Esophagus squamous epithelium (tissue), 4 donors: ENCODE results near the gene MUL1.

ENCODE experiments used
- POLR2A ChIP-seq, 4 donors: fragments of 450-650 bp; IDR thresholded peaks; one replicate each; pipeline ENCODE4 v1.6.1; 2017; ENCODE audit warnings: antibody characterized with exemption in 4 of 4, mild to moderate bottlenecking in 4 of 4, moderate library complexity in 3 of 4
- TF ChIP-seq, protein P1 (sequence below), 6 experiments: fragments of 450-650 bp in 4 of 6; fragments of 200-600 bp in 2 of 6; sonication (generic) in 2 of 6; IDR thresholded peaks; one replicate each; pipeline ENCODE4 v1.5.1; 2016 to 2019; ENCODE audit warnings: antibody characterized with exemption in 6 of 6, mild to moderate bottlenecking in 4 of 6, moderate library complexity in 4 of 6

DNA sequence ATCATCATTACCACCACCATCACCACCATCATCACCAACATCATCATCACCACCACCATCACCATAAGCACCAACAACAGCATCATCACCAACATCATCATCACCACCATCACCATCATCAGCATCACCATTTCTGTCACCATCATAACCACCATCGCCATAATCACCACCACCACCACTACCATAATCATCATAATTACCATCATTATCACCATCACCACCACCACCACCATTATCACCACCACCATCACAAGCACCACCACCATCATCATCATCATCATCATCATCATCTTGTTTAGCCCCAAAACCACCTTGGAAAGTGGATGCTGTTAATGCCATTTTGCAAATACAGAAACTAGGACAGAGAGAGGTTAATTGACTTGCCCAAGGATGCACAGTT, 44.4 kb downstream of the MUL1 start:
- TF ChIP-seq POLR2A (IDR thresholded peaks at IDR 0.05) = no peak
- TF ChIP-seq, protein P1, sequence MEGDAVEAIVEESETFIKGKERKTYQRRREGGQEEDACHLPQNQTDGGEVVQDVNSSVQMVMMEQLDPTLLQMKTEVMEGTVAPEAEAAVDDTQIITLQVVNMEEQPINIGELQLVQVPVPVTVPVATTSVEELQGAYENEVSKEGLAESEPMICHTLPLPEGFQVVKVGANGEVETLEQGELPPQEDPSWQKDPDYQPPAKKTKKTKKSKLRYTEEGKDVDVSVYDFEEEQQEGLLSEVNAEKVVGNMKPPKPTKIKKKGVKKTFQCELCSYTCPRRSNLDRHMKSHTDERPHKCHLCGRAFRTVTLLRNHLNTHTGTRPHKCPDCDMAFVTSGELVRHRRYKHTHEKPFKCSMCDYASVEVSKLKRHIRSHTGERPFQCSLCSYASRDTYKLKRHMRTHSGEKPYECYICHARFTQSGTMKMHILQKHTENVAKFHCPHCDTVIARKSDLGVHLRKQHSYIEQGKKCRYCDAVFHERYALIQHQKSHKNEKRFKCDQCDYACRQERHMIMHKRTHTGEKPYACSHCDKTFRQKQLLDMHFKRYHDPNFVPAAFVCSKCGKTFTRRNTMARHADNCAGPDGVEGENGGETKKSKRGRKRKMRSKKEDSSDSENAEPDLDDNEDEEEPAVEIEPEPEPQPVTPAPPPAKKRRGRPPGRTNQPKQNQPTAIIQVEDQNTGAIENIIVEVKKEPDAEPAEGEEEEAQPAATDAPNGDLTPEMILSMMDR (IDR thresholded peaks at IDR 0.05) = no peak
